GM19452 (cell line): ENCODE results near the gene CYSRT1.

ENCODE experiments used
- ATAC-seq: cut with Tn5 transposase; IDR thresholded peaks from one replicate; pipeline ENCODE4 v1.9.1; 2021; ENCODE audit not compliant: unreplicated experiment

The CYSRT1 gene

DNA sequence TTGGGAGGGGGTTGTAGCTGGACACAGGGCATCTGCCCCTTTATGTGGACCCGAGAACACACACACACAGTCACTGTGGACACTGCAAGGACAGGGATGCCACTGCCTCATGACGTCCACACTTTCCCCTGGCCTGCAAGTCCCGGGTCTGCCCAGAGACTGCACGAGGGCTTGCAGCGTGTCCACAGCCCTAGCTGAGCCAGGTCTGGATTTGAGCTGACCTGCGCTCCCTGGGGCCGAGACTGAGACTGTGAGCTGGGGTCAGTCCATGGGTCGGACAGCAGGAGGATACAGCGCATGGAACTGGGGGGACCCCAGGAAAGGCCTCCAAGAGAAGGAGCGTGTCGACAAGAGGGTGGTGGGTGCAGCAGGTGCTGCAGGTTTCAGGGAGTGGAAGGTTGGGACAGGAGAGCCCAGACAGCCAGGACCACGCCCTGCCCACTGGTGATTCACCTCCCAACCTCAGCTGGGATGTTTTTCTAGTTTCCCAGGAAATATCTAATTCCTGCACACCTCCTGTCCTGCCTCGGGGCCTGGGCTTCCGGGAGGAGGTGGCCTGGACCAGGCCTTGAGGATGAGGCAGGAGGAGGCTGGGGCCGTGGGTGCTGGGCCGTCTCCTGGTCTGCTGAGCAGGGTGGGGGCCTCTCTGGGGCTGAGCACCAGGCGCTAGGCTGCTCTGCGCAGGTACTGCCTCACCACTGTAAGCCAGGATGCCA lies 1.5 kb downstream of the CYSRT1 start:
- no peak for ATAC-seq

DNA sequence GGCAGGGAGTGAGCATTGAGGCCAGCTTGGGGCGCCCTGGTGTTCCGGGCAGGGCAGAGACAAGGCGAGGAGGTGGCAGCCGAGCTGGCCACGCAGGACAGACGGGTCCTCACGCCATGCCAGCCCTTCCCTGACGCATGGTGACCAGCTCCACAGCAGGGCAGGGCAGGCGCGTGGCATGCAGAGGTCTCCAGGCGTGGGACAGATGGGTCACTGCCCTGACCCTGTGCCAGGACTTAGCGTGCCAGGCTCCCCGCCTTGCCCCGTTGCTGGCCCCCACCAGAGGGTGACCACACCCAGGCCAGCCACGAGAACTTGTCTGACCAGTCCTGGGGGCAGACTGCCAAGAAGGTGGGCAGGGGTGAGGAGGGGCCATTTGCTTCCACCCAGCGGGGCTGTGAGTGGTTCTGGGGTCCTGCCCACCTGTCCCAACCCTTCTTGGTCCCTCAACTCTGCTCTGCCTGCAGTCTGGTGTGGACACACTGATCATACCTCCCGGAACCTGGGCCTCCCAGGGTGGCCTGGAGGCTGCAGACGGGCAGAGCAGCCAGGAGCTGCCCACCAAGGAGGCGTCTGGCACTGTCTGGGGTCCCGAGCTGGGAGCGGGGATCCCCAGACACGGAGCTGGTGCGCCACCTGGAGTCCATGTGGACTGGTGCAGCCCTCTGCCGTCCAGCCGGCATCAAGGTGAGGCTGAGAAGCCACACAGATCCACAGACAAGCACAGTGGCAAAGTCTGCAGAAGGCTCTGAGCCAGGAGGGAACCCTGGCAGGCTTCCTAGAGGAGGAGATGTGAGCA lies 2.3 kb downstream of the CYSRT1 start, which contains the start of gene RNF224:
TSS of gene RNF224 (plus strand) at position 449 of the 799 bp plus-strand sequence. CDS start 834 bp downstream, outside the sequence.
- no peak for ATAC-seq

DNA sequence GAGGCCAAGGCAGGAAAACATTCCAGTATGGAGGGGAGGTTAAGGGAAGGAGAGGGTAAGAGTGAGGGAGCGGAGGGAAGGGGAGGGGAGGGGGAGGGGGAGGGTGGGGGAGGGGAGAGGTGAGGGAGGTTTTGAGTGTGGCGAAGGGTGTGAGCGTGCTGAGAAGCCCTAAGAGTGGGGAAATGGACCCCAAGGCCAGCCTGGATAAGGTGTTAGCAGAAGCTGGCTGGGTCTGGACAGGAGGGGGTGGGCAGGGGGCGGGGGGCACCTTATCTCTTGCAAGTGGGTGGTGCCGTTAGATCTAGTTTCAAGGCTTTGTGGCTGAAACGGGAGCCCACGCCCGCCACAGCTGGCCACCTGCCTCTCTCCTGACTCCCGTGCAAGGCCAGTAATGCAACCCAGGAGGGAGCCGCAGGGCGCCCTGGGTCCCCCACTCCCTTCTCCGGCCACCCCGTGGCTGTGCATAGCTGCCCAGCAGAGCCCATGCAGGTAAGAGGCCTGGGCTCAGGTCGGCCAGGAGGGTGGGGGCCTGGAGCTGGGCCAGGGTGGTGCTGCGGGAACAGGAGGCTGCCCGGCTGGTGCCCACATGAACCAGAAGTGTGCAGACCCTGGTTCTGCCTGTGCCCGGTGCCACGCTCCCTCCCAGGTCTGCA lies 3.0 kb downstream of the CYSRT1 start:
- ATAC-seq, result no peak

DNA sequence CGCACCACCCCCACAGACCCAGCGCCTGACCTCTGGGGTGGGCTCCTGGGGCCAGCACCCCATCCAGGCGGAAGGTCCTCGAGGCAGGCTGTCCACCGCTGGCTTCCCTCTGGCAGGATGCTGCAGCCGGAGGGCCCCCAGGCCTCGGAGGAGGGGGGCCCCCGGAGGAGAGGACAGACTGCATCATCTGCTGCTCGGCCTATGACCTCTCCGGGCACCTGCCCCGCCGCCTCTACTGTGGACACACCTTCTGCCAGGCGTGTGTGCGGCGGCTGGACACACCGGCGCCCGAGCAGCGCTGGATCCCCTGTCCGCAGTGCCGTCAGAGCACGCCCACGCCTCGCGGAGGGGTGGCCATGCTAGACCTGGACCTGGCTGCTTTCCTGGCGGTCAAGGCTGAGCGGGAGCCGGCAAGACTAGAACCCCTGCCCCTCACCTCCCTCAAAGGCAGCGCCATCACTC lies 3.6 kb downstream of the CYSRT1 start:
- no peak for ATAC-seq

DNA sequence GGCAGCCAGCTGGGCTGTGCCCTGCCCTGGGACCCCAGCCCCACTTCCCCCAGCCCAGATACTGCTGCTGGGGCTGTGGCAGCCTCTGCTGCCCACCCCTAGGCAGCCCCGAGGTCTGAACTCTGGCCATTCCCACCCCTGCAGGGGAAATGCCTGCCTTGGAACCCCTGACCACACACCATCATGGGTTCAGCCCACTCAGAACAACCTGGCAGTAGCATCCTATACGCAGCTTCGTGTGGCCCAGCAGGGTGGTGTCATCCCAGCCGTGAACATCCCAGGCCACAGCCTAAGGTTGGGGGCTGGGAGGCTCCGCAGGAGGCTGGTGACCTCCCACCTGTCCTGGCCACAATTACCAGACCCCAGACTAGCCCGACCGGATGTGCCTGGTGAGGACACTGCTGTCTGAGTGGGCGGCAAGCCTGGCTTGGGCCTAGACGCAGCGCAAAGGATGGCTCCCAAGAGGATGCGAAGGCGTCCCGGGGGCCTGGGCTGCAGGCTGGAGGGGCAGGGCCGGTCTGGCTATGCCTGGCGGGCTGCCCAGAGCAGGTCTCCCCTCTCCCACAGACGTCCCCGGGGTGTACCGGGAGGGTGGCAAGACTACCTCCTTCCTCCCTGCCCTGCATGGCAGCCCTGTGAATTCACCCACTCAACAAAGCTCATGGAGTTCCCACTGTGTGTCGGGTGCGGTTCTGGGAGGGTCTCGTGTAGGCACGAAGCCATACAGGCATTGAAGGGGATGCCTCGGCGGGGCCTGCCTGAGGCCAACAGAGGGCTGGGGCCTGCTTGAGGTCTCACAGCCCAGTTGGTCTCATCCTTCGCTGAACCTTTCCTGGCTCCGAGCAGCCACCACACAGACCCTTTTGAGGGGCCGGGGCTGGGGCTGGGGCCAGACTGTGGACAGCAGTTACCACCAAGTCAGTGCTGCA lies 4.3 kb downstream of the CYSRT1 start:
- no peak for ATAC-seq

DNA sequence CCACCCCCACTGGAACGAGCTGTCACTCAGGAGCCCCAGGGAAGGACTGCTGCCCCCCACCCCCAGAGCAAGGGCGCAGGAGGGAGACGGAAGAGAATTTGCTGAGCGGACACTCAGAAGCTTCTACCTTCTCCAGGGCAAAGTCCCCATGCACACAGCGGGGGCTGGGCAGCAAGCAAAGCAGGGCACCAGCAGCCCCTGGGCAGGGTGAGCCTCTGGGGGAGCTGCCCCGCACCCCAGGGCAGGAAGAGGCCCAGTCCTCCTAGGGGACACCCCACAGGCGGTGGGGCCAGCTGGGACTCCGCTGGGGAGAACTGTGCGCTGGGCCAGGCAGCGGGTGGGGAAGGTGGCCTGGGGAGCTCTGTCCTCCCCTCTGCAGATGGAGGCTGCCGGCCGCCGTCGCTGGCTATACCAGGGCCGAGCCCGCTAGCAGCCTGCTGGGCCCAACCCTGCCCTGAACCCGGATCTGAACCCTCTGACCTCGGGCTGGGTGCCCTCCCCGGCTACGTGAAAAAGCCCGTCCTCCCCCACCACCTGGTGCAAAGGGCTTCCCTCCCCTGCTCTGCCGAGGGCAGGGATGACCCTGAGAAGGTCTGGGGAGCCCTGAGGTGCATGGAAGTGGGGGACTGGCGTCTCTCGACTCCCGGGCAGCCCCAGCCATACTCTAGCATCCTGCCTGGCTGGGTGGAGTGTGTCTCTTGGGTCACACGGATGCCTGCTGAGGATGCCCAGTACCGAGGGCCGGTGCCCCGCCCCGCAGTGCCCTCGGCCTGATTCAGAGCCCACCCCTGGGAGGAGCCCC lies 5.1 kb downstream of the CYSRT1 start:
- no peak for ATAC-seq

DNA sequence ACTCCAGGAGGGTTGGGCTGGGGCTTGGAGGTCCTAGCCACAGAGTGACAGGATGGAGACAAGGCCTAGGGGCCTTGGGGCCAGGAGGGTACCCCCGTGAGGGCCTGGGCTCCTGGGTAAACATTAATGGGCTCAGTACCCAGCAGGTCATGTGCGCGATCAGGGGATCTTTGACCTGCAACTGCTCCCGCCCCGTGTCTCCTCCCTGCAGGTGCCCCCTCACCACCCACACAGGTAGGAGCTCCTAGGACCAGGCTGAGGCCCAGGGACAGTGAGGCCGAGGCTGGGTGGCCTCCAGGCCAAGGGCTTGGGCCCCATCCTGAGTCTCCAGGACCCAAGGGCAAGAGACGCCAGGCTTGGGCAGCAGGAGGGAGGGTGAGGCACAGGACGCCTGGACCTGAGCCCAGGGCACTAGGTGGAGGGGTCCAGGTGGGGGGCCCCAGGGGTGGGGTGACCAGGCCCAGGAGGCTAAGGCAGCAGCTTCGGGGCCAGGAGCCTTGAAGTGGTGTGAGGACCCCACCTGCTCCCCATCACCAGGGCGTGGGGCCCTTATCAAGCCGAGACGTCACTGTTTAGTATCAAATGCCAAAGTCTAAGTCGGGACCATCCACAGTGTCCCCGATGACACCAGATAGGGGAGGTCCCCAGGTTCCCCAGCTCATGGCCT lies 5.9 kb downstream of the CYSRT1 start, which contains the start of gene SLC34A3:
TSS of gene SLC34A3 (plus strand) at position 197 of the 667 bp plus-strand sequence. CDS start 802 bp downstream, outside the sequence.
- ATAC-seq, result no peak

DNA sequence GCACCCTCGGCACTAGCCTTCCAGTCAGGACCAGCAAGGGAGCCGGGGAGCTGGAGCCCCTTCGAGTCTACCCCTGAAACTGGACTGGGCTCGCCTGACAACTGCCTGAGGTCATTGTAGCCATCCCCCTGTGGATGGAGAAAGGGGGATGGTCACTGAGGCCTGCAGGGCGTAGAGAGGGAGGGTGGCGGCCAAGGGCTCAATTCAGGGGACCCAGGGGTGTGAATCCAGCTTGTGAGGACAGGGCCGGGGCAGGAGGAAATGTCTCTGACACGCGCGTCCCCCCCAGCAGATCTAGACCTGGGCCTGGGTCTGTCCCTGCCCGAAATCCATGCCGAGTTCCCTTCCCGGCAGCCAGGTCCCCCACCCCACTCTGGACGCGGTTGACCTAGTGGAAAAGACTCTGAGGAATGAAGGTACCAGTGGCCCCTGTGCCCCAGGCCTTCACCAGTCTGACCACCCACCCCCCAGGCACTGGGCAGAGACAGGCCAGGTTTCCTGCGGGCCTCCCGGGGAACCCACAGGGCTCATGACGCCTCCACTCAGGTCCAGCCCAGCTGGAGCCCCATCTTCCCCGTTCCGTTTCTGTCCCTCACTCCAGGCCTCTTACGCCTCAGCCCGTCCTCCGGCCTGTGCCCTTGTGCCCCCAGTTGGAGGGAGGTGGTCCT lies 6.5 kb downstream of the CYSRT1 start:
- ATAC-seq, result no peak

DNA sequence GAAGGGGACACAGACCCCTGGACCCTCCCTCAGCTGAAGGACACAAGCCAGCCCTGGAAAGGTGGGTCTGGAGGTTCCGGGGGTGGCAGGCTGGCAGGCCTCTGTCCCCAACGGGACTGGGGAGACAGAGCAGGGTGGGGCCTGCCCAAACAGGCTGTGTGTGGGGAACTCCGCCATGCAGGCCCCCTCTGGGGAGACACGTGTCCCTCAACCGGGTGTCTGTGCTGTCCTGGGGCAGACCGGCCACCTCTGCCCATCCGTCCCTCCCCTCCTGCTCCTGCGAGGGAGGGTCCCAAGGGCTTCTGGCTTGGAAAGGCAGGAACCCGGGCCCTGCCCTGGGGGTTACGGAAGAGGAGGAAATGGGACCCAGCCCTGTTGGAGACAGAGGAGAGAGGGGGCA lies 7.1 kb downstream of the CYSRT1 start:
- ATAC-seq, result no peak

DNA sequence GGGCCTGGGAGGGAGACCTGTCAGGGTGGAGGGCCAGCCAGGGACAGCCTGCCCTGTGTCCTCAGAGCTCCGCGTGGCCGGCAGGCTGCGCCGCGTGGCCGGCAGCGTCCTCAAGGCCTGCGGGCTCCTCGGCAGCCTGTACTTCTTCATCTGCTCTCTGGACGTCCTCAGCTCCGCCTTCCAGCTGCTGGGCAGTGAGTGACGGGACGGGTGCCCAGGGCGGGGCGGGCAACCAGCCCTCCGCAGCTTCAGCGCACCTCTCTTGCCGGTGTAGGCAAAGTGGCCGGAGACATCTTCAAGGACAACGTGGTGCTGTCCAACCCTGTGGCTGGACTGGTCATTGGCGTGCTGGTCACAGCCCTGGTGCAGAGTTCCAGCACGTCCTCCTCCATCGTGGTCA lies 7.5 kb downstream of the CYSRT1 start:
- ATAC-seq, result no peak

DNA sequence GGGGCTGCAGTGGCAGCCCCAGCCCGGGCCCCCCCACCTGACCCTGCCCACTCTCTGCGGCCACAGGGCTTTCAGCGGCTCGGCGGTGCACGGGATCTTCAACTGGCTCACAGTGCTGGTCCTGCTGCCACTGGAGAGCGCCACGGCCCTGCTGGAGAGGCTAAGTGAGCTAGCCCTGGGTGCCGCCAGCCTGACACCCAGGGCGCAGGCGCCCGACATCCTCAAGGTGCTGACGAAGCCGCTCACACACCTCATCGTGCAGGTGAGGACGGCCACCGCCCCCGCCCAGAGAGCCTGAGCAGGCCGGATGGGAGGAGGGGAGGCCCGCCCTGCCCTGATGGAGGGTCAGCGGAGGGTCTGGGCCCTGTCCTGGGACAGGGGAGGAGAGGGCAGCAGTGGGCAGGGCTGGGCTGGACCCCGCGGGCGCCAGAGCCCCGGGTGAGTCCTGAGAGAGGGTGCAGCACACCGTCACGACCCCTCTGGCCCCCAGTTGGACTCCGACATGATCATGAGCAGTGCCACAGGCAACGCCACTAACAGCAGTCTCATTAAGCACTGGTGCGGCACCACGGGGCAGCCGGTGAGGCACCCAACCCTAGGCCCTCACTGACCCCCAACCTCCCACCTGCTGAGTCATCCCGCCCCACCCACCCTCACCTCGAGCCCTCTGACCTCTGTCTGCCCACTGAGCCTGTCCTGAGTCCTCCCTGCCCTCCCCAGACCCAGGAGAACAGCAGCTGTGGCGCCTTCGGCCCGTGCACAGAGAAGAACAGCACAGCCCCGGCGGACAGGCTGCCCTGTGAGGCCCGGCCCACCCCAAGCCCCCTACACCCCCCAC lies 8.4 kb downstream of the CYSRT1 start:
- ATAC-seq, result no peak

DNA sequence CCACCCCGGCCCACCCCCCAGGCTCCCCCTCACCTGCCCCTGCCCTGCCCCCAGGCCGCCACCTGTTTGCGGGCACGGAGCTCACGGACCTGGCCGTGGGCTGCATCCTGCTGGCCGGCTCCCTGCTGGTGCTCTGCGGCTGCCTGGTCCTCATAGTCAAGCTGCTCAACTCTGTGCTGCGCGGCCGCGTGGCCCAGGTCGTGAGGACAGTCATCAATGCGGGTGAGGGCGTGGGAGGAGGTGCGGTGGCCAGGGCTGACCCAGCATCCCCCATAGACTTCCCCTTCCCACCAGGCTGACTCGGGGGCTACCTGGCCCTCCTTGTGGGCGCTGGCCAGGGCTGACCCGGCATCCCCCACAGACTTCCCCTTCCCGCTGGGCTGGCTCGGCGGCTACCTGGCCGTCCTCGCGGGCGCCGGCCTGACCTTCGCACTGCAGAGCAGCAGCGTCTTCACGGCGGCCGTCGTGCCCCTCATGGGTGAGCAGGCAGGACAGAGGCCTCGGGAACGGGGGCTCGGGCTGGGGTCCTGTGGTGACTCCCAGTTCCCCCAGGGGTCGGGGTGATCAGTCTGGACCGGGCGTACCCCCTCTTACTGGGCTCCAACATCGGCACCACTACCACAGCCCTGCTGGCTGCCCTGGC lies 9.2 kb downstream of the CYSRT1 start:
- no peak for ATAC-seq

DNA sequence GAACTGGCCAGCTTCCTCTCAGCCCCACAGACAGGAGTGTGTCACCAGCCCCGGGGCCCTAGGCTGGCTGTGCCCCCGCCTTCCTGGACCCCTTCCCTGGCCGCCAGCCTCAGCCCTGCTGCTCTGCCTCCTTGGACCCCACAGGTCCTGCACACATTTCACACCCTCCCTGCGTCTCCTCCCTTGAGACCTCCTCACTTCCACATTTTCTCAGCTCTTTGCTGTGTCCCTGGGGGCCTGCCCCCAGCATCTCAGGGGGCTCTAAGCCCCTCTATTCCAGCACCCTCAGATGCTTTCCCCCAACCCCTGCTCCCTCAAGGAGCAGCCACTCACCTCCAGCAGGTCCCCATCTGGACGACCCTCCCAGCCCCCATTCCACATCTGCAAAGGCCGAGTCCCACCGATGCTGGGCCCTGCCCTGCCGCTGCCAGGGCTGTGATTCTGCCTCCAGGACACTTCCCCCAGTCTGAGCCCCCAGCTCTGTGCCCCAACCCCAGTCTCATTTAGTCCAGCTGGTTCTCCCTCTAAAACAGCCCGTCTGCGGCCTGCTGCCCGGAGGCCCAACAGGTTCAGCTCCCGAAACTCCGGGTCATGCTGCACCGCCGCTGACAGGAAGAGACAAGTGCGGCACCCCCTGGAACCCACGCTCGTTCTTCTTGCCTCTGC lies 9.9 kb downstream of the CYSRT1 start:
- ATAC-seq, result no peak

DNA sequence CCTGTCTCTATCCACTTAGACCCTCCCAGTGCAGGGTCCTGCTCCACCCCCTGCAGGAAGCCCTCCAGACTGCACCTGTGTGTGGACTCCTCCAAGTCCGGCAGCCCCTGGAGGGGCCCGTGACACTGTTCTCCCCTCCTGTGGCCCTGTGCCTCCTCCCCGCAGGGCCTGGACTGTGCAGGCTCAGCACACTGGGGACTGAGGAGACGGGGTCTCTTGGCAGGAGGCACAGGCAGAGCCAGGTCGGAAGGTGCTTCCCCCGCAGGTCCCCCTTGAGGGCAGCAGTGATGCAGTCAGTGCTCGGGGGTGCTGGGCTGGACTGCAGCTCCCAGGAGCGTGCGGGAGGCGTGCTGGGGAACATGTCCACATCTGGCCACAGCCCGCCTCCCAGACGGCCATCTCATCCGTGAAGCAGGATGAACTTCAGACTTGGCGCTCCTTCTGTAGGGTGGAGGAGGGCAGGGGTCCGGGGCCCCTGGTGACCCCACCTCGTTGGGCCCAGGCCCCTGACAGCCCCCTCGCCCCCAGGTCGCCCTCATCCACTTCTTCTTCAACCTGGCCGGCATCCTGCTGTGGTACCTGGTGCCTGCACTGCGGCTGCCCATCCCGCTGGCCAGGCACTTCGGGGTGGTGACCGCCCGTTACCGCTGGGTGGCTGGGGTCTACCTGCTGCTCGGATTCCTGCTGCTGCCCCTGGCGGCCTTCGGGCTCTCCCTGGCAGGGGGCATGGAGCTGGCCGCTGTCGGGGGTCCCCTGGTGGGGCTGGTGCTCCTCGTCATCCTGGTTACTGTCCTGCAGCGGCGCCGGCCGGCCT lies 10.7 kb downstream of the CYSRT1 start:
- ATAC-seq, result no peak

DNA sequence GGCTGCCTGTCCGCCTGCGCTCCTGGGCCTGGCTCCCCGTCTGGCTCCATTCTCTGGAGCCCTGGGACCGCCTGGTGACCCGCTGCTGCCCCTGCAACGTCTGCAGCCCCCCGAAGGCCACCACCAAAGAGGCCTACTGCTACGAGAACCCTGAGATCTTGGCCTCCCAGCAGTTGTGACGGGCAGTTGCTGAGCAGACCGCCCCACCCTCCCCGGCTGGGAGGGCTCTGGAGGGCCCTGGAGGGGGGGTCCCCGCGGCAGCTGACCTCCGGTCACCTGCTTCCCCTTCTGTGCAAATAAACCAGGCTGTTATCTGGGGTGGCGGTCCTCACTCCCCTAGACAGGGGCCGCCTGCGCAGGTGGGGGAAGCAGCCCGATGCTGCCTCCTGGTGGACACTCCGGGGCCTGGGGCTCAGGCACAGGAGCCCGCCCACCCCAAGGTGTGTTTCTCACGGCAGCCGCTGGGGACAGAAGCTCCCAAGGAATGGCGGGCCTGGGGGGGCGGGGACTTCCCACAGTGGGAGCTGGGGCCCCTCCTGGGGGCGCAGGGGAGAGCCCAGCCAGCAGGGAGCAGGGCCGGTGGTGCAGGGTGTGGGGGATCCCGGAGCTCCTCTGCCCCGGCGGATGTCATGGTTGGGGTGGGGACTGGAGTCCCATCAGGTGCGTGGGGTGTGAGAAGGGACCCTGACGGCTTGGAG lies 11.4 kb downstream of the CYSRT1 start:
- no peak for ATAC-seq
